ENCODE measurements around the gene CACNG4. TPM values are rescaled to one million over a fixed set of nuclear protein-coding genes. Genes with fewer than 3 reads are reported as not detected.

The CACNG4 gene
- total RNA-seq, 1 experiment from 2014 or later: 40.3 TPM

DNA sequence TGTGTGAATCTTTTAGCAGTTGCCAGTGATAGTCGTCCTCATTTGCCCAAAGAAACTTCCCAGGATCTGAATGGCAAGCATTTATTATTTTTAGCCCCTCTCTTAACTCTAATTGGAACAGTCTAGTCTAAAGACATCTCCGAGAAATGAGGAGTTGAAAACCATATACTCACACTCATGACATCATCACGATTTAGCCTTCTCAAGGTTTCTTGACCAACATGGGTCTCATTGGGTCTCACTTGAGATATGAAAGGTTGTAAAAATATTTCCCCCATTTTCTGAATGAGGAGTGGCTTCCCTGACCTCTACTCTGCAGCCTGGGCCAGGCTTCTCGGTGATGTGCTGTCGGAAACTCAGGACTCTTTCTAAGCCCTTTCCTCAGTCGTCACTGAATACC lies 42.8 kb downstream of the CACNG4 start:
- BruUV-seq (replicated peaks): no TSS peak
- no peak for ATAC-seq
- H3K4me1 ChIP-seq (ENCODE audit: control insufficient read depth, insufficient read depth, low read length): no peaks in the 10 kb centered on the region
- H3K27ac ChIP-seq (ENCODE audit: low read length): no peak overlapping the region
- ChIA-PET CTCF (no interaction called here), POLR2A (no interaction called here)
- in situ Hi-C loops (cut with HindIII; ENCODE audit: low pct_unique_long_range_greater_than_20kb, low sequenced_read_pairs) (no loop called here), intact Hi-C loops (cut with micrococcal nuclease; ENCODE audit: unreplicated experiment) (no loop called here)
- H3K4me3 ChIP-seq (ENCODE audit: low read depth in 2 of 2, low read length in 2 of 2): no peak overlapping the region
- DNase-seq (ENCODE audit: low read depth, low spot score): no peak
- H3K27me3 ChIP-seq (ENCODE audit: control insufficient read depth, insufficient read depth, low read length): no peaks in the 10 kb centered on the region
- no peaks in the 10 kb centered on the region for H3K36me3 ChIP-seq (ENCODE audit: control insufficient read depth, insufficient read depth, low read length)
- TF ChIP-seq, protein P1, sequence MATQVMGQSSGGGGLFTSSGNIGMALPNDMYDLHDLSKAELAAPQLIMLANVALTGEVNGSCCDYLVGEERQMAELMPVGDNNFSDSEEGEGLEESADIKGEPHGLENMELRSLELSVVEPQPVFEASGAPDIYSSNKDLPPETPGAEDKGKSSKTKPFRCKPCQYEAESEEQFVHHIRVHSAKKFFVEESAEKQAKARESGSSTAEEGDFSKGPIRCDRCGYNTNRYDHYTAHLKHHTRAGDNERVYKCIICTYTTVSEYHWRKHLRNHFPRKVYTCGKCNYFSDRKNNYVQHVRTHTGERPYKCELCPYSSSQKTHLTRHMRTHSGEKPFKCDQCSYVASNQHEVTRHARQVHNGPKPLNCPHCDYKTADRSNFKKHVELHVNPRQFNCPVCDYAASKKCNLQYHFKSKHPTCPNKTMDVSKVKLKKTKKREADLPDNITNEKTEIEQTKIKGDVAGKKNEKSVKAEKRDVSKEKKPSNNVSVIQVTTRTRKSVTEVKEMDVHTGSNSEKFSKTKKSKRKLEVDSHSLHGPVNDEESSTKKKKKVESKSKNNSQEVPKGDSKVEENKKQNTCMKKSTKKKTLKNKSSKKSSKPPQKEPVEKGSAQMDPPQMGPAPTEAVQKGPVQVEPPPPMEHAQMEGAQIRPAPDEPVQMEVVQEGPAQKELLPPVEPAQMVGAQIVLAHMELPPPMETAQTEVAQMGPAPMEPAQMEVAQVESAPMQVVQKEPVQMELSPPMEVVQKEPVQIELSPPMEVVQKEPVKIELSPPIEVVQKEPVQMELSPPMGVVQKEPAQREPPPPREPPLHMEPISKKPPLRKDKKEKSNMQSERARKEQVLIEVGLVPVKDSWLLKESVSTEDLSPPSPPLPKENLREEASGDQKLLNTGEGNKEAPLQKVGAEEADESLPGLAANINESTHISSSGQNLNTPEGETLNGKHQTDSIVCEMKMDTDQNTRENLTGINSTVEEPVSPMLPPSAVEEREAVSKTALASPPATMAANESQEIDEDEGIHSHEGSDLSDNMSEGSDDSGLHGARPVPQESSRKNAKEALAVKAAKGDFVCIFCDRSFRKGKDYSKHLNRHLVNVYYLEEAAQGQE (IDR thresholded peaks at IDR 0.05; ENCODE audit: insufficient read depth in 1 of 2, low read depth in 2 of 2, low read length in 1 of 2): no peak
- TF ChIP-seq, protein P2, sequence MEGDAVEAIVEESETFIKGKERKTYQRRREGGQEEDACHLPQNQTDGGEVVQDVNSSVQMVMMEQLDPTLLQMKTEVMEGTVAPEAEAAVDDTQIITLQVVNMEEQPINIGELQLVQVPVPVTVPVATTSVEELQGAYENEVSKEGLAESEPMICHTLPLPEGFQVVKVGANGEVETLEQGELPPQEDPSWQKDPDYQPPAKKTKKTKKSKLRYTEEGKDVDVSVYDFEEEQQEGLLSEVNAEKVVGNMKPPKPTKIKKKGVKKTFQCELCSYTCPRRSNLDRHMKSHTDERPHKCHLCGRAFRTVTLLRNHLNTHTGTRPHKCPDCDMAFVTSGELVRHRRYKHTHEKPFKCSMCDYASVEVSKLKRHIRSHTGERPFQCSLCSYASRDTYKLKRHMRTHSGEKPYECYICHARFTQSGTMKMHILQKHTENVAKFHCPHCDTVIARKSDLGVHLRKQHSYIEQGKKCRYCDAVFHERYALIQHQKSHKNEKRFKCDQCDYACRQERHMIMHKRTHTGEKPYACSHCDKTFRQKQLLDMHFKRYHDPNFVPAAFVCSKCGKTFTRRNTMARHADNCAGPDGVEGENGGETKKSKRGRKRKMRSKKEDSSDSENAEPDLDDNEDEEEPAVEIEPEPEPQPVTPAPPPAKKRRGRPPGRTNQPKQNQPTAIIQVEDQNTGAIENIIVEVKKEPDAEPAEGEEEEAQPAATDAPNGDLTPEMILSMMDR (IDR thresholded peaks at IDR 0.05): no peak
- TF ChIP-seq TCF7L2 (IDR thresholded peaks at IDR 0.05; ENCODE audit: low read depth, low read length): no peak
- no peak for TF ChIP-seq SIN3A (IDR thresholded peaks at IDR 0.05; ENCODE audit: borderline replicate concordance, insufficient read depth, low read depth, low read length)
- no peak for TF ChIP-seq POLR2AphosphoS5 (IDR thresholded peaks at IDR 0.05; ENCODE audit: low read depth, low read length)
- no peaks in the 10 kb centered on the region for H3K9me3 ChIP-seq (ENCODE audit: control insufficient read depth, insufficient read depth, low read depth, low read length)

DNA sequence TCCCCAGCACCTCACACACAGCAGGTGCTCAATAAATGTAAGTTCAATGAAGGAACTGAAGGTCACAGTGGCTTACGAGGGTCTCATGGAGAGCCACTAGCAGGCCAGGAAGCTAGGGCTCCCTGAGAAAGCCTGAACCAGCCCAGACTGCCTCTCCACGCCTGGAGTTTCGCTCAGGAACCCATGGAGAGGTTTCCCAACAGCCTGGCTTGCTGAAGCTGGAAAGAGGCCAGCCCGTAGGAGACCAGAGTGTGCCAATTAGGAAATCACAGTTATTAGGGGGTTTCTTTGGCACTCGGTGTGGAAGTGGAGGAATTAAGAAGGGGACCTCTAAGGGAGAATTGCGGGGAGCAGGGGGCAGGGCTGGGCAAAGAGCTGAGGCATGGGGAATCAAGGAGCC lies 43.6 kb downstream of the CACNG4 start:
- TF ChIP-seq POLR2AphosphoS5 (IDR thresholded peaks at IDR 0.05; ENCODE audit: low read depth, low read length): no peak
- TF ChIP-seq SIN3A (IDR thresholded peaks at IDR 0.05; ENCODE audit: borderline replicate concordance, insufficient read depth, low read depth, low read length): no peak
- TF ChIP-seq, protein P1 (IDR thresholded peaks at IDR 0.05; ENCODE audit: insufficient read depth in 1 of 2, low read depth in 2 of 2, low read length in 1 of 2): no peak
- TF ChIP-seq, protein P2 (IDR thresholded peaks at IDR 0.05): no peak
- TF ChIP-seq TCF7L2 (IDR thresholded peaks at IDR 0.05; ENCODE audit: low read depth, low read length): no peak
- no peak for DNase-seq (ENCODE audit: low read depth, low spot score)
- Histone ChIP-seq H3K27me3 (ENCODE audit: control insufficient read depth, insufficient read depth, low read length) (no peaks in the 10 kb centered on the region), H3K4me1 (ENCODE audit: control insufficient read depth, insufficient read depth, low read length) (no peaks in the 10 kb centered on the region), H3K9me3 (ENCODE audit: control insufficient read depth, insufficient read depth, low read depth, low read length) (no peaks in the 10 kb centered on the region), H3K27ac (ENCODE audit: low read length) (no peak overlapping the region), H3K36me3 (ENCODE audit: control insufficient read depth, insufficient read depth, low read length) (no peaks in the 10 kb centered on the region), H3K4me3 (ENCODE audit: low read depth in 2 of 2, low read length in 2 of 2) (no peak overlapping the region)
- in situ Hi-C loops (cut with HindIII; ENCODE audit: low pct_unique_long_range_greater_than_20kb, low sequenced_read_pairs) (no loop called here), intact Hi-C loops (cut with micrococcal nuclease; ENCODE audit: unreplicated experiment) (no loop called here)
- ATAC-seq: no peak
- POLR2A ChIA-PET: no interaction called here
- no TSS peak for BruUV-seq (replicated peaks)
- CTCF ChIA-PET: interaction anchor here (0.6 kb wide), 1 partner anchor 332 kb away, joined by 15 read pairs; no protein-coding TSS in a partner anchor

All from Panc1 (cell line).